22Rv1 (cell line): ENCODE measurements around the gene TSLP.

Experiments
- H3K27ac ChIP-seq: fragments of 450-650 bp; 2 replicates; pipeline ENCODE4 v1.5.1; 2017
- CTCF ChIP-seq: fragments of 450-650 bp; IDR thresholded peaks from 2 replicates; pipeline ENCODE4 v1.5.1; 2017; ENCODE audit warnings: mild to moderate bottlenecking
- ZFX ChIP-seq: fragments of 450-650 bp; IDR thresholded peaks from 2 replicates; pipeline ENCODE4 v1.6.1; 2017; ENCODE audit warnings: antibody characterized with exemption, borderline replicate concordance

TSLP gene

GRCh38 chr5:111116550-111116949 lies 45.0 kb downstream of the TSLP start:
- H3K27ac ChIP-seq: no peak overlapping the region
- TF ChIP-seq CTCF: no peak

GRCh38 chr5:111117136-111117535 lies 45.6 kb downstream of the TSLP start:
- no peak overlapping the region for H3K27ac ChIP-seq
- no peak for TF ChIP-seq CTCF
- TF ChIP-seq ZFX: no peak

GRCh38 chr5:111119221-111119620 lies 47.7 kb downstream of the TSLP start:
- H3K27ac ChIP-seq: no peak overlapping the region
- TF ChIP-seq ZFX (no peak), CTCF (no peak)

- no peak overlapping the region for H3K27ac ChIP-seq
- TF ChIP-seq ZFX: no peak
- TF ChIP-seq CTCF: no peak
These were observed 48.3 kb downstream of the TSLP start for GRCh38 chr5:111119856-111120255.

GRCh38 chr5:111120911-111121310 lies 49.4 kb downstream of the TSLP start:
- no peak overlapping the region for H3K27ac ChIP-seq
- no peak for TF ChIP-seq CTCF
- TF ChIP-seq ZFX: no peak

- no peak overlapping the region for H3K27ac ChIP-seq
- TF ChIP-seq ZFX: no peak
- no peak for TF ChIP-seq CTCF
These were observed 50.4 kb downstream of the TSLP start for GRCh38 chr5:111121926-111122325.

- no peak overlapping the region for H3K27ac ChIP-seq
- TF ChIP-seq ZFX: no peak
- no peak for TF ChIP-seq CTCF
These were observed 50.9 kb downstream of the TSLP start for GRCh38 chr5:111122398-111122797.
